Natural killer cell (primary cell): ENCODE measurements around the gene DEPDC1B. TPM values are rescaled to one million over a fixed set of nuclear protein-coding genes. Genes with fewer than 3 reads are reported as not detected.
A peak's percentile ranks its signal among the peaks of the same experiment; 100 is the strongest.

Source experiments
- ATAC-seq, 3 donors: fragments of 150-1000 bp in 2 of 3; fragments of 200-7000 bp in 1 of 3; cut with Tn5 transposase; 1 replicate in 1 of 3; 2 replicates in 2 of 3; pipeline ENCODE4 v1.10.0; 2021; ENCODE audit warnings: mild to moderate bottlenecking in 2 of 3, moderate library complexity in 2 of 3
- DNase-seq, 2 donors: peaks; one replicate each; pipeline versions ENCODE4 v3.0.0 to v3.0.0-alpha.2; 2013 to 2021; ENCODE audit warnings: mixed read lengths in 1 of 2
- H3K27ac ChIP-seq: one replicate; pipeline ENCODE4 v1.5.1; 2013; ENCODE audit warnings: mild to moderate bottlenecking, low read length
- H3K27me3 ChIP-seq: one replicate; pipeline ENCODE4 v1.6.1; 2013; ENCODE audit warnings: low read length; ENCODE audit not compliant: control insufficient read depth, insufficient read depth
- H3K36me3 ChIP-seq: one replicate; pipeline ENCODE4 v1.6.1; 2013; ENCODE audit warnings: low read length; ENCODE audit not compliant: control insufficient read depth, insufficient read depth
- H3K4me1 ChIP-seq: one replicate; pipeline ENCODE4 v1.6.1; 2013; ENCODE audit warnings: low read length; ENCODE audit not compliant: control insufficient read depth, insufficient read depth
- H3K4me3 ChIP-seq: one replicate; pipeline ENCODE4 v1.5.1; 2013; ENCODE audit warnings: low read length
- H3K9me3 ChIP-seq: one replicate; pipeline ENCODE4 v1.6.1; 2013; ENCODE audit warnings: low read length; ENCODE audit not compliant: control insufficient read depth, insufficient read depth
- H3K27ac Mint-ChIP-seq, 2 donors: one replicate each; pipeline ENCODE4 v1.8.0; 2022; ENCODE audit warnings: mild to moderate bottlenecking in 2 of 2, mixed read lengths in 2 of 2, moderate library complexity in 1 of 2
- H3K27me3 Mint-ChIP-seq, 2 donors: one replicate each; pipeline ENCODE4 v1.8.0; 2022; ENCODE audit warnings: low read depth in 2 of 2, mixed read lengths in 2 of 2
- H3K36me3 Mint-ChIP-seq: one replicate; pipeline ENCODE4 v1.8.0; 2022; ENCODE audit warnings: mixed read lengths
- H3K4me1 Mint-ChIP-seq, 2 donors: one replicate each; pipeline ENCODE4 v1.8.0; 2022; ENCODE audit warnings: mixed read lengths in 2 of 2
- H3K4me3 Mint-ChIP-seq: one replicate; pipeline ENCODE4 v1.8.0; 2022; ENCODE audit warnings: mild to moderate bottlenecking, moderate library complexity, mixed read lengths
- H3K9me3 Mint-ChIP-seq, 2 donors: one replicate each; pipeline ENCODE4 v1.8.0; 2022; ENCODE audit warnings: mixed read lengths in 2 of 2
- WGBS: methylation state at CpG from one replicate; pipeline ENCODE4 v1.1.7; 2013; ENCODE audit warnings: missing lambda C conversion rate; ENCODE audit not compliant: insufficient coverage; 5-methylcytosine and 5-hydroxymethylcytosine counted together
- intact Hi-C: fragments of 100-400 bp; cut with micrococcal nuclease; formaldehyde crosslinking; loops from one replicate; pipeline ENCODE4 v1.14.2; 2022
- total RNA-seq, 4 donors: library from RNA; stranded (reverse); fragments of 120-200 nt in 1 of 4; gene quantifications; one replicate each; pipeline versions ENCODE4 v1.2.3 to v1.2.4, GENCODE V29; 2013 to 2022
- TF ChIP-seq, protein P1 (sequence below): fragments of 200-600 bp; IDR thresholded peaks from one replicate; pipeline ENCODE4 v1.8.0; 2022; ENCODE audit warnings: antibody characterized with exemption

The DEPDC1B gene
- total RNA-seq, 3 donors from 2014 or later (not counting 1 experiment from before 2014, with no cell fraction given): 1.2 to 1.3 (median 1.2) TPM

DNA sequence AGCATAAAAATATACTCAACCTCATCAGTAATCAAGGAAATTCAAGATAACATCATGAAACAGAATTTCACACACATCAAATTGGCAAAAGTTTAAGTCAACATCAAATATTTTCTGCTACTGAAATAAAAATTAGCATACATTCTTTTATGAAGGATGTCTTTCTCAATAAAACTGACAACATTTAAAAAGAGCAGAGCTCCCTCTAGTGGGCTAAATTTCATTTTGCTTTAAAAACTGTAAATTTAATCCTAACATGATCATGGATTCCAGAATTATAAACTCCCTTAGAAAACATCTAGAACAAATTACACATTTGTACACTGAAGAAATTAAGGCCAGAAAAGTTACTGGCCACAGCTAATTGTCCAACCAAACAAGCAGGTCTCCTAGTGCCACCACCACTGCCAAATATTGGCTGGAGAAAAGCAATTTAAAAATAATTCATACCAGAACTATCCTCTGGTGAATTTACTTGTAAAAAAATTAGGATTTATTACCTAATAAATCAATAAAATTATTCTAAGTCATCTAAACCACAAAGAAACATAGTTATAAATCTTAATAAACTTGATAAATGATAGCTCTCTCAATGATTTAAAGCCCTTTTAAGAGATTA lies 31.2 kb downstream of the DEPDC1B start:
- Mint-ChIP-seq H3K4me1 (no peaks in the 10 kb centered on the region), H3K9me3 (no peaks in the 10 kb centered on the region), H3K27ac (no peak overlapping the region), H3K36me3 (no peaks in the 10 kb centered on the region), H3K4me3 (no peak overlapping the region), H3K27me3 (no peaks in the 10 kb centered on the region)
- TF ChIP-seq, protein P1, sequence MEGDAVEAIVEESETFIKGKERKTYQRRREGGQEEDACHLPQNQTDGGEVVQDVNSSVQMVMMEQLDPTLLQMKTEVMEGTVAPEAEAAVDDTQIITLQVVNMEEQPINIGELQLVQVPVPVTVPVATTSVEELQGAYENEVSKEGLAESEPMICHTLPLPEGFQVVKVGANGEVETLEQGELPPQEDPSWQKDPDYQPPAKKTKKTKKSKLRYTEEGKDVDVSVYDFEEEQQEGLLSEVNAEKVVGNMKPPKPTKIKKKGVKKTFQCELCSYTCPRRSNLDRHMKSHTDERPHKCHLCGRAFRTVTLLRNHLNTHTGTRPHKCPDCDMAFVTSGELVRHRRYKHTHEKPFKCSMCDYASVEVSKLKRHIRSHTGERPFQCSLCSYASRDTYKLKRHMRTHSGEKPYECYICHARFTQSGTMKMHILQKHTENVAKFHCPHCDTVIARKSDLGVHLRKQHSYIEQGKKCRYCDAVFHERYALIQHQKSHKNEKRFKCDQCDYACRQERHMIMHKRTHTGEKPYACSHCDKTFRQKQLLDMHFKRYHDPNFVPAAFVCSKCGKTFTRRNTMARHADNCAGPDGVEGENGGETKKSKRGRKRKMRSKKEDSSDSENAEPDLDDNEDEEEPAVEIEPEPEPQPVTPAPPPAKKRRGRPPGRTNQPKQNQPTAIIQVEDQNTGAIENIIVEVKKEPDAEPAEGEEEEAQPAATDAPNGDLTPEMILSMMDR: peak; percentile 82
- Histone ChIP-seq H3K36me3 (no peaks in the 10 kb centered on the region), H3K27ac (no peak overlapping the region), H3K27me3 (no peaks in the 10 kb centered on the region), H3K4me1 (no peaks in the 10 kb centered on the region), H3K9me3 (no peaks in the 10 kb centered on the region), H3K4me3 (no peak overlapping the region)
- intact Hi-C loops: loop anchor here (5.0 kb wide), 1 partner anchor 856 kb away; no protein-coding TSS in a partner anchor
- peak in 1 of 2 donors; percentile 56 for DNase-seq
- no peak for ATAC-seq

DNA sequence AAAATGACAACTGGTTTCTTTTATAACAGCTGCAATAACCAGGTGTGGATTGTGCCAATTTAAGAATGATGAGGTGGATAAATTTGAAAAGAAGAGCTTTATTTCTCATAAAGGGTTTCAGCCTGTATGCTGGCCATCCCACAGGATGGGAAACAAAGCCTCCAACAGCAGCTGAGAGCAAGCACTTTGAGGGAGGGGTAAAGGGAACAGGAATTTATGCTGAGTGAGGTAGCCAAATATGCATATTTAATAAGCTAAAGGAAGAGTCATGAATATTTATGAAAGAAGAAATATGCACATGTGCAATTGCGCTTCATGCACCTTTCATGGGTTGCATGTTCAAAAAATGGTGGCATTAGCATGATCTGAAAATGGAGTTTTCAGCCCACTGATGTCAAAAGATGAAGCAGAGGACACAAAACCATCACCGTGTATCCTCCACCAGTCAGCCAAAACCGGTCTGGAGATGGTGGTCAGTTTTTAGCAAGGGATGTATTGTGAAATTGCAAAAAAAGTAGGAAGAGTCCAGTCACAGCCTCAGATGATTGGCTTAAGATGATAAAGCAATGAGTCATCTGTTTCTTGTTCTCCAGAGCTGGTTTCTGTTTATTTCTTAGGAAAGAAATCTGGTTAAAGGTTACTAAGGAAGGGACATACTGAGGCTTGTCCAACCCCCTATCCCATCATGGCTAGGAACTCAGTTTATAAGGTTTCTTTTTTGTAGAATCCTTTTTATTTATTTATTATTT lies 47.9 kb downstream of the DEPDC1B start:
- Mint-ChIP-seq H3K27me3 (no peaks in the 10 kb centered on the region), H3K4me3 (no peak overlapping the region)
- DNase-seq: no peak

DNA sequence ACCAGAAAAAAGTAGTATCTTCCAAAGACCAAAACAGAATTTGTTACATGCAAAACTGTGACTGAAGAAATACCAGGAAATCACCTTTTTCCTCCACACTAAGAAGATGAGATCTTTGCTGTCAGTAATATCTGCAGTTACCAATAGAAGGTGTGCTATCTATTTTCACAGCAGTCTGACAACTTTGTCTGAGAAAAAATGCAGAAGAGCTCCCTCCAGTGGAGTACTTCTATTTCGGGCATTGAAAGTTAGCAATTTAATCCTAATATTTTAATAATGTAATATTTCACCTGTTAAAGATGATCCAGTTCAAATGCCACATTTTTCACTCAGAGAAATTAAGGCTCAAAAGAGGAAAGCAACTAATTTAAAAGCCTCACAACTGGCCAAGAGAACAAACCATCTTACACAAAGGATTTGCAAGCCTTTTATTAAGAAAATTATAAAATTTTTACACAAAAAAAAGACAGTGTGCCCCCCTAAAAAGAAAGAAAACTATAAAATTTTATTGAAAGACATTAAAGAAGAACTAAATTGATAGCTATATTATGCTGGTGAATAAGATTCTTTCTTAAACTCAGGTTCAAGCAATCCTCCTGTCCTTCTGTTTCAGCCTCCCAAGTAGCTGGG lies 50.6 kb downstream of the DEPDC1B start:
- intact Hi-C loops: no loop called here
- Mint-ChIP-seq H3K27me3 (no peaks in the 10 kb centered on the region), H3K4me1 (no peaks in the 10 kb centered on the region), H3K9me3 (no peaks in the 10 kb centered on the region), H3K36me3 (no peaks in the 10 kb centered on the region), H3K4me3 (no peak overlapping the region), H3K27ac (no peak overlapping the region)
- Histone ChIP-seq H3K27ac (no peak overlapping the region), H3K4me3 (no peak overlapping the region), H3K4me1 (no peaks in the 10 kb centered on the region), H3K27me3 (no peaks in the 10 kb centered on the region), H3K36me3 (no peaks in the 10 kb centered on the region), H3K9me3 (no peaks in the 10 kb centered on the region)
- peak in 1 of 3 donors; percentile 29 for ATAC-seq
- TF ChIP-seq, protein P1: peak; percentile 21
- 0% methylated on average over 1 of the region's 1 CpG for WGBS
- DNase-seq: peak in 1 of 2 donors; percentile 33

More for the DNA sequence above, 47.9 kb downstream of the DEPDC1B start:
- H3K9me3 Mint-ChIP-seq: peaks cover 2 to 8% of the 10 kb centered on the region in 2 donors
- no peak for ATAC-seq
- H3K9me3 ChIP-seq: no peaks in the 10 kb centered on the region
- intact Hi-C loops: no loop called here
- H3K4me1 ChIP-seq: no peaks in the 10 kb centered on the region
- no peaks in the 10 kb centered on the region for H3K4me1 Mint-ChIP-seq
- no peak overlapping the region for H3K27ac ChIP-seq
- TF ChIP-seq, protein P1: no peak
- H3K36me3 ChIP-seq: no peaks in the 10 kb centered on the region
- no peaks in the 10 kb centered on the region for H3K27me3 ChIP-seq
- H3K4me3 ChIP-seq: no peak overlapping the region
- H3K27ac Mint-ChIP-seq: no peak overlapping the region
- H3K36me3 Mint-ChIP-seq: no peaks in the 10 kb centered on the region
- 100% methylated on average over 3 of the region's 3 CpGs for WGBS
